B cell (primary cell): ENCODE measurements around the gene CRYZ.
"Not testable (repeated sequence)": the region's sequence is repeated elsewhere in the genome, so short reads cannot be mapped to it uniquely, and the experiment has no call there.

Source experiments
- CTCF ChIP-seq: fragments of 200-600 bp; IDR thresholded peaks from one replicate; pipeline ENCODE4 v1.8.0; 2022; ENCODE audit warnings: antibody characterized with exemption, mild to moderate bottlenecking
- EZH2 ChIP-seq: IDR thresholded peaks from 2 replicates; pipeline ENCODE4 v1.6.1; 2012; ENCODE audit warnings: borderline replicate concordance, low read depth, mild to moderate bottlenecking, moderate library complexity, low read length; ENCODE audit not compliant: insufficient read depth, poor library complexity, severe bottlenecking

GRCh38 chr1:74745247-74745646, 12.4 kb upstream of the CRYZ start:
- not testable (repeated sequence) for TF ChIP-seq EZH2, CTCF
